Ovary (tissue), 3 donors: ENCODE results near the gene TBL1X.

ENCODE experiments used
- POLR2A ChIP-seq: fragments of 450-650 bp; IDR thresholded peaks from one replicate; pipeline ENCODE4 v1.6.1; 2017; ENCODE audit warnings: antibody characterized with exemption, mild to moderate bottlenecking, moderate library complexity
- TF ChIP-seq, protein P1 (sequence below), 3 donors: fragments of 450-650 bp in 2 of 3; fragments of 200-600 bp in 1 of 3; IDR thresholded peaks; one replicate each; pipeline versions ENCODE4 v1.5.1 to v1.8.0; 2016 to 2022; ENCODE audit warnings: antibody characterized with exemption in 3 of 3, mild to moderate bottlenecking in 1 of 3
- donor health status: DM: no; HTN: no; CAD: no.

DNA sequence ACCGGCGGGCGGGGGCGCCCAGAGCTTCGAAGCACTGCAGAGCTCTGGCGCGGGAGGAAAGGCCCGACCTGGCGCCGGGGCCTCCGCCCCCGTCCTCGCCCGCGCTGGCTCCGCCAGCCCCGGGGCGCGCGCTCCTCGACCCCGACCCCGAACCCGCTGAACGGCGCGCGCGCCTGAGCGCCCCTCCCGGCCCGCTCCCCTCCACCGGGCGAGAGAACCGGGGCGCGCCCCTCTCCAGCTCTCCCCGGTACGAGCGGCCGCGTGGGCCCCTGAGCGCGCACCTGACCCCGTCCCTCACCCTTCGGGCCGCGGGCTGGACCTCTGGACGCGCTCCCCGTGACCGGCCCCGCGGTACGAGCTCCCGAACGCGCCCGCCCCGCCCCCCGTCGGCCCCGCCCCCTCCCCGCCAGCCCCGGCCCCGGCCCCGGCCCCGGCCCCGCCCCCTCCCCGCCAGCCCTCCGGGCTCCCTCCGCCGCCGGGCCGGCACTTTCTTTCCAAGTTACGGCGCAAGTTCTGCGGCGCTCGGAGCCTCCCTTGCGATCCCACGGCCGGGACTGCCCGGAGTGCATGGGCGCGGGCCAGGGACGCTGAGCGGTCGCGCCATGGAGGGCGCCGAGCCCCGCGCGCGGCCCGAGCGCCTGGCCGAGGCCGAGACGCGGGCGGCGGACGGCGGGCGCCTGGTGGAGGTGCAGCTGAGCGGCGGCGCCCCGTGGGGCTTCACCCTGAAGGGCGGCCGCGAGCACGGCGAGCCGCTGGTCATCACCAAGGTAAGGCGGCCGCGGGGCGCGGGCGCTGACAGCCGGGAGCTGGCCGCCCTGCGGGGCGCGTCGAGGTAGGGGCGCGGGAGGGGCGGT, 321.3 kb downstream of the TBL1X start, which contains the start of gene SHROOM2:
- TF ChIP-seq, protein P1, sequence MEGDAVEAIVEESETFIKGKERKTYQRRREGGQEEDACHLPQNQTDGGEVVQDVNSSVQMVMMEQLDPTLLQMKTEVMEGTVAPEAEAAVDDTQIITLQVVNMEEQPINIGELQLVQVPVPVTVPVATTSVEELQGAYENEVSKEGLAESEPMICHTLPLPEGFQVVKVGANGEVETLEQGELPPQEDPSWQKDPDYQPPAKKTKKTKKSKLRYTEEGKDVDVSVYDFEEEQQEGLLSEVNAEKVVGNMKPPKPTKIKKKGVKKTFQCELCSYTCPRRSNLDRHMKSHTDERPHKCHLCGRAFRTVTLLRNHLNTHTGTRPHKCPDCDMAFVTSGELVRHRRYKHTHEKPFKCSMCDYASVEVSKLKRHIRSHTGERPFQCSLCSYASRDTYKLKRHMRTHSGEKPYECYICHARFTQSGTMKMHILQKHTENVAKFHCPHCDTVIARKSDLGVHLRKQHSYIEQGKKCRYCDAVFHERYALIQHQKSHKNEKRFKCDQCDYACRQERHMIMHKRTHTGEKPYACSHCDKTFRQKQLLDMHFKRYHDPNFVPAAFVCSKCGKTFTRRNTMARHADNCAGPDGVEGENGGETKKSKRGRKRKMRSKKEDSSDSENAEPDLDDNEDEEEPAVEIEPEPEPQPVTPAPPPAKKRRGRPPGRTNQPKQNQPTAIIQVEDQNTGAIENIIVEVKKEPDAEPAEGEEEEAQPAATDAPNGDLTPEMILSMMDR (IDR thresholded peaks at IDR 0.05): no peak
- no peak for TF ChIP-seq POLR2A
